Measurements from ENCODE around the gene KRT85.

GRCh38 chr12:52353766-52354165, 13.5 kb downstream of the KRT85 start:
- TF ChIP-seq POLR2A (IDR thresholded peaks at IDR 0.05; ENCODE audit: low read depth, low read length) (no peak), POLR2AphosphoS5 (IDR thresholded peaks at IDR 0.05; ENCODE audit: insufficient read depth, low read depth, low read length) (no peak), FOS (IDR thresholded peaks at IDR 0.05; ENCODE audit: borderline replicate concordance, insufficient read depth, low read length) (no peak), CTCF (IDR thresholded peaks at IDR 0.05; ENCODE audit: extremely low read depth in 1 of 2, insufficient read depth in 1 of 2, low read depth in 1 of 2, low read length in 2 of 2) (no peak), MAX (IDR thresholded peaks at IDR 0.05; ENCODE audit: insufficient read depth, insufficient read length) (no peak), EZH2 (IDR thresholded peaks at IDR 0.05; ENCODE audit: borderline replicate concordance, low read depth, low read length, severe bottlenecking) (no peak), GATA2 (IDR thresholded peaks at IDR 0.05; ENCODE audit: insufficient read depth, insufficient read length, low read depth, low read length) (no peak), JUN (IDR thresholded peaks at IDR 0.05; ENCODE audit: borderline replicate concordance, insufficient read depth, insufficient read length, low read depth) (no peak), MYC (IDR thresholded peaks at IDR 0.05; ENCODE audit: low read depth, low read length) (no peak)

All from endothelial cell of umbilical vein (primary cell).